Endodermal cell (in vitro differentiated cells): ENCODE measurements around the gene COLGALT1. TPM values are rescaled to one million over a fixed set of nuclear protein-coding genes. Genes with fewer than 3 reads are reported as not detected.

ENCODE experiments used
- DNase-seq: peaks from one replicate; pipeline ENCODE4 v3.0.0-alpha.2; 2017
- H3K27ac ChIP-seq: 2 replicates; pipeline ENCODE4 v1.5.1; 2013; ENCODE audit warnings: mild to moderate bottlenecking, low read depth, low read length, moderate library complexity
- H3K27me3 ChIP-seq: 2 replicates; pipeline ENCODE4 v1.6.1; 2013; ENCODE audit warnings: mild to moderate bottlenecking, low read length, moderate library complexity; ENCODE audit not compliant: insufficient read depth, control insufficient read depth, poor library complexity, severe bottlenecking
- H3K36me3 ChIP-seq: 2 replicates; pipeline ENCODE4 v1.7.0; 2013; ENCODE audit warnings: mild to moderate bottlenecking, low read length, moderate library complexity; ENCODE audit not compliant: control insufficient read depth, insufficient read depth
- H3K4me1 ChIP-seq: one replicate; pipeline ENCODE4 v1.7.0; 2013; ENCODE audit warnings: low read length; ENCODE audit not compliant: control insufficient read depth, insufficient read depth
- H3K4me3 ChIP-seq: 2 replicates; pipeline ENCODE4 v1.5.1; 2013; ENCODE audit warnings: mild to moderate bottlenecking, low read length, moderate library complexity
- H3K9ac ChIP-seq: 2 replicates; pipeline ENCODE4 v1.6.1; 2013; ENCODE audit warnings: mild to moderate bottlenecking, low read length, moderate library complexity; ENCODE audit not compliant: poor library complexity, severe bottlenecking; ENCODE audit errors: extremely low read depth
- H3K9me3 ChIP-seq: 2 replicates; pipeline ENCODE4 v1.6.1; 2013; ENCODE audit warnings: mild to moderate bottlenecking, low read length, moderate library complexity; ENCODE audit not compliant: control insufficient read depth
- H3K27ac Mint-ChIP-seq: 2 replicates; pipeline ENCODE4 v1.8.0; 2020; ENCODE audit warnings: mixed read lengths
- H3K27me3 Mint-ChIP-seq: 2 replicates; pipeline ENCODE4 v1.8.0; 2021; ENCODE audit warnings: mild to moderate bottlenecking, mixed read lengths; ENCODE audit not compliant: insufficient read depth
- H3K36me3 Mint-ChIP-seq: 2 replicates; pipeline ENCODE4 v1.8.0; 2020; ENCODE audit warnings: low read depth, mixed read lengths
- H3K4me1 Mint-ChIP-seq: 2 replicates; pipeline ENCODE4 v1.8.0; 2020; ENCODE audit warnings: mixed read lengths
- H3K4me3 Mint-ChIP-seq: 2 replicates; pipeline ENCODE4 v1.8.0; 2020; ENCODE audit warnings: mild to moderate bottlenecking, moderate library complexity, mixed read lengths
- H3K9me3 Mint-ChIP-seq: 2 replicates; pipeline ENCODE4 v1.8.0; 2020; ENCODE audit warnings: mild to moderate bottlenecking, mixed read lengths
- CTCF ChIP-seq: fragments of 200-600 bp; sonication (generic); conservative IDR thresholded peaks from 2 replicates; pipeline ENCODE4 v1.5.0; 2021; ENCODE audit warnings: antibody characterized with exemption, mild to moderate bottlenecking
- WGBS, 2 experiments: methylation state at CpG; one replicate each; pipeline versions ENCODE4 v1.1.5 to v1.1.7; 2013; ENCODE audit warnings: missing lambda C conversion rate in 2 of 2, mixed read lengths in 1 of 2; ENCODE audit not compliant: insufficient coverage in 1 of 2, insufficient read length in 1 of 2; 5-methylcytosine and 5-hydroxymethylcytosine counted together
- total RNA-seq, 2 donors: library from RNA; stranded (reverse); fragmentation: NEBNext Ultra II Directional in 1 of 2; extraction: Animal tissue kit (Norgen Biotek cat#: 25700) in 1 of 2; gene quantifications; 2 replicates in 1 of 2; 3 replicates in 1 of 2; pipeline ENCODE4 v1.2.1, GENCODE V29; 2021

The COLGALT1 gene
- total RNA-seq, 2 donors from 2014 or later, result 61.2 to 68.3 TPM

- WGBS, 2 experiments, result 87 to 90% methylated on average over 8 of the region's 8 CpGs
- H3K27me3 ChIP-seq, result no peaks in the 10 kb centered on the region
- no peaks in the 10 kb centered on the region for H3K9me3 ChIP-seq
- no peak overlapping the region for H3K27ac Mint-ChIP-seq
- H3K27me3 Mint-ChIP-seq, result peaks cover 25% of the 10 kb centered on the region
- no peak for DNase-seq
- no peak overlapping the region for H3K27ac ChIP-seq
- no peaks in the 10 kb centered on the region for H3K4me1 ChIP-seq
- no peak overlapping the region for H3K4me3 Mint-ChIP-seq
- no peak overlapping the region for H3K4me3 ChIP-seq
- peaks cover 8% of the 10 kb centered on the region for H3K4me1 Mint-ChIP-seq
- H3K36me3 Mint-ChIP-seq, result no peaks in the 10 kb centered on the region
- no peaks in the 10 kb centered on the region for H3K9me3 Mint-ChIP-seq
- H3K36me3 ChIP-seq, result no peaks in the 10 kb centered on the region
- no peak for TF ChIP-seq CTCF
- no peak overlapping the region for H3K9ac ChIP-seq
Measured at GRCh38 chr19:17602217-17602616, 46.8 kb downstream of the COLGALT1 start.

- peaks cover 8% of the 10 kb centered on the region for H3K4me1 Mint-ChIP-seq
- 83 to 95% methylated on average over 7 of the region's 7 CpGs for WGBS, 2 experiments
Measured at GRCh38 chr19:17602872-17603510, 47.5 kb downstream of the COLGALT1 start.

GRCh38 chr19:17604372-17605025 lies 49.0 kb downstream of the COLGALT1 start:
- H3K27ac ChIP-seq, result no peak overlapping the region
- H3K4me3 Mint-ChIP-seq, result no peak overlapping the region

More at GRCh38 chr19:17602872-17603510, 47.5 kb downstream of the COLGALT1 start:
- H3K27ac ChIP-seq, result no peak overlapping the region
- H3K9me3 ChIP-seq, result no peaks in the 10 kb centered on the region
- no peak overlapping the region for H3K9ac ChIP-seq
- H3K9me3 Mint-ChIP-seq, result no peaks in the 10 kb centered on the region
- TF ChIP-seq CTCF, result no peak
- DNase-seq, result no peak
- H3K27ac Mint-ChIP-seq, result no peak overlapping the region
- H3K4me1 ChIP-seq, result no peaks in the 10 kb centered on the region
- H3K4me3 ChIP-seq, result no peak overlapping the region
- no peak overlapping the region for H3K4me3 Mint-ChIP-seq
- no peaks in the 10 kb centered on the region for H3K36me3 ChIP-seq
- no peaks in the 10 kb centered on the region for H3K36me3 Mint-ChIP-seq
- H3K27me3 Mint-ChIP-seq, result peaks cover 25% of the 10 kb centered on the region
- H3K27me3 ChIP-seq, result no peaks in the 10 kb centered on the region

More at GRCh38 chr19:17604372-17605025, 49.0 kb downstream of the COLGALT1 start:
- no peak for TF ChIP-seq CTCF
- no peaks in the 10 kb centered on the region for H3K4me1 ChIP-seq
- H3K9ac ChIP-seq, result no peak overlapping the region
- Mint-ChIP-seq H3K4me1 (peaks cover 8% of the 10 kb centered on the region), H3K27me3 (peaks cover 25% of the 10 kb centered on the region), H3K9me3 (no peaks in the 10 kb centered on the region), H3K36me3 (peaks cover 3% of the 10 kb centered on the region), H3K27ac (no peak overlapping the region)
- H3K27me3 ChIP-seq, result no peaks in the 10 kb centered on the region
- 94 to 99% methylated on average over 8 of the region's 8 CpGs for WGBS, 2 experiments
- no peaks in the 10 kb centered on the region for H3K9me3 ChIP-seq
- H3K36me3 ChIP-seq, result no peaks in the 10 kb centered on the region
- no peak for DNase-seq
- H3K4me3 ChIP-seq, result no peak overlapping the region
